ACC112 (cell line): ENCODE measurements around the gene TRMT10B.

Experiments
- H2AFZ ChIP-seq: fragments of 200-600 bp; sonication (generic); one replicate; pipeline ENCODE4 v1.6.0; 2017; ENCODE audit warnings: antibody characterized with exemption, low read length; ENCODE audit not compliant: unreplicated experiment
- H3K27ac ChIP-seq: fragments of 200-600 bp; sonication (generic); 2 replicates; pipeline ENCODE4 v1.5.1; 2014; ENCODE audit warnings: low read depth, mild to moderate bottlenecking, antibody characterized with exemption, low read length, moderate library complexity
- H3K27me3 ChIP-seq: fragments of 200-600 bp; sonication (generic); 2 replicates; pipeline ENCODE4 v1.6.1; 2014; ENCODE audit warnings: mild to moderate bottlenecking, antibody characterized with exemption, low read length, moderate library complexity, mixed read lengths; ENCODE audit not compliant: insufficient read depth
- H3K36me3 ChIP-seq: fragments of 200-600 bp; sonication (generic); 2 replicates; pipeline ENCODE4 v1.6.1; 2016; ENCODE audit warnings: mild to moderate bottlenecking, antibody characterized with exemption, low read length, moderate library complexity, mixed read lengths; ENCODE audit not compliant: insufficient read depth
- H3K4me1 ChIP-seq: fragments of 200-600 bp; sonication (generic); one replicate; pipeline ENCODE4 v1.6.1; 2016; ENCODE audit warnings: low read length, mixed read lengths; ENCODE audit not compliant: insufficient read depth, unreplicated experiment, control insufficient read depth
- H3K4me3 ChIP-seq: fragments of 200-600 bp; sonication (generic); 2 replicates; pipeline ENCODE4 v1.5.1; 2014; ENCODE audit warnings: mild to moderate bottlenecking, low read depth, low read length
- H3K79me2 ChIP-seq: fragments of 200-600 bp; sonication (generic); one replicate; pipeline ENCODE4 v1.6.0; 2016; ENCODE audit warnings: low read length; ENCODE audit not compliant: control insufficient read depth, unreplicated experiment, insufficient read depth

TRMT10B gene

GRCh38 chr9:37753489-37754190 is at the start of gene TRMT10B:
Gene TRMT10B, plus strand, starts transcription at chr9:37753805. Its CDS starts 8,127 bp downstream, at chr9:37761932.
- H3K4me3 ChIP-seq = peak within 1 kb of the TSS; percentile 99
- H3K27me3 ChIP-seq = no peaks in the 10 kb centered on the region
- no peaks in the 10 kb centered on the region for H3K36me3 ChIP-seq
- H3K4me1 ChIP-seq = peaks cover 7% of the 10 kb centered on the region
- peak within 1 kb of the TSS; percentile 98 for H2AFZ ChIP-seq
- H3K27ac ChIP-seq = peak within 1 kb of the TSS; percentile 38; the same call in 1 of the 2 replicates
- peaks cover 19% of the 10 kb centered on the region for H3K79me2 ChIP-seq

- no peaks in the 10 kb centered on the region for H3K36me3 ChIP-seq
- H3K79me2 ChIP-seq = no peaks in the 10 kb centered on the region
- peaks cover 90% of the 10 kb centered on the region for H3K27me3 ChIP-seq
- no peak overlapping the region for H3K27ac ChIP-seq
- no peak overlapping the region for H3K4me3 ChIP-seq
- H3K4me1 ChIP-seq = no peaks in the 10 kb centered on the region
- no peak overlapping the region for H2AFZ ChIP-seq
Observed at GRCh38 chr9:37705787-37706186, 47.8 kb upstream of the TRMT10B start.

GRCh38 chr9:37706290-37706689 is 47.3 kb upstream of the TRMT10B start:
- Histone ChIP-seq H3K27me3 (peaks cover 87% of the 10 kb centered on the region), H3K4me3 (no peak overlapping the region), H3K27ac (no peak overlapping the region), H2AFZ (no peak overlapping the region), H3K4me1 (no peaks in the 10 kb centered on the region), H3K36me3 (no peaks in the 10 kb centered on the region), H3K79me2 (no peaks in the 10 kb centered on the region)

- Histone ChIP-seq H3K36me3 (no peaks in the 10 kb centered on the region), H2AFZ (no peak overlapping the region), H3K79me2 (no peaks in the 10 kb centered on the region), H3K4me1 (no peaks in the 10 kb centered on the region), H3K4me3 (no peak overlapping the region), H3K27me3 (peaks cover 76% of the 10 kb centered on the region), H3K27ac (no peak overlapping the region)
Observed at GRCh38 chr9:37707748-37708147, 45.9 kb upstream of the TRMT10B start.

GRCh38 chr9:37710046-37710445 is 43.6 kb upstream of the TRMT10B start:
- Histone ChIP-seq H3K27me3 (peaks cover 67% of the 10 kb centered on the region), H2AFZ (no peak overlapping the region), H3K4me3 (no peak overlapping the region), H3K36me3 (no peaks in the 10 kb centered on the region), H3K27ac (no peak overlapping the region), H3K4me1 (no peaks in the 10 kb centered on the region), H3K79me2 (no peaks in the 10 kb centered on the region)

GRCh38 chr9:37715260-37715659 is 38.3 kb upstream of the TRMT10B start:
- Histone ChIP-seq H3K79me2 (no peaks in the 10 kb centered on the region), H3K4me3 (no peak overlapping the region), H3K27me3 (peaks cover 64% of the 10 kb centered on the region), H3K36me3 (no peaks in the 10 kb centered on the region), H3K4me1 (no peaks in the 10 kb centered on the region), H2AFZ (no peak overlapping the region), H3K27ac (no peak overlapping the region)

GRCh38 chr9:37715991-37716505 is 37.6 kb upstream of the TRMT10B start:
- peaks cover 66% of the 10 kb centered on the region for H3K27me3 ChIP-seq
- no peak overlapping the region for H2AFZ ChIP-seq
- H3K4me3 ChIP-seq = no peak overlapping the region
- no peaks in the 10 kb centered on the region for H3K36me3 ChIP-seq
- H3K27ac ChIP-seq = no peak overlapping the region
- no peaks in the 10 kb centered on the region for H3K4me1 ChIP-seq
- H3K79me2 ChIP-seq = no peaks in the 10 kb centered on the region

GRCh38 chr9:37719526-37719925 is 34.1 kb upstream of the TRMT10B start:
- Histone ChIP-seq H3K36me3 (no peaks in the 10 kb centered on the region), H3K27me3 (peaks cover 73% of the 10 kb centered on the region), H2AFZ (no peak overlapping the region)

GRCh38 chr9:37727013-37727412 is 26.6 kb upstream of the TRMT10B start:
- Histone ChIP-seq H3K79me2 (no peaks in the 10 kb centered on the region), H3K4me3 (no peak overlapping the region), H3K27ac (no peak overlapping the region), H3K36me3 (no peaks in the 10 kb centered on the region), H3K27me3 (peaks cover 67% of the 10 kb centered on the region), H2AFZ (no peak overlapping the region), H3K4me1 (no peaks in the 10 kb centered on the region)

More at GRCh38 chr9:37719526-37719925, 34.1 kb upstream of the TRMT10B start:
- Histone ChIP-seq H3K79me2 (no peaks in the 10 kb centered on the region), H3K4me1 (no peaks in the 10 kb centered on the region), H3K27ac (no peak overlapping the region), H3K4me3 (no peak overlapping the region)

- H3K4me3 ChIP-seq = no peak overlapping the region
- no peaks in the 10 kb centered on the region for H3K4me1 ChIP-seq
- peaks cover 79% of the 10 kb centered on the region for H3K27me3 ChIP-seq
- no peaks in the 10 kb centered on the region for H3K36me3 ChIP-seq
- H3K79me2 ChIP-seq = no peaks in the 10 kb centered on the region
- no peak overlapping the region for H2AFZ ChIP-seq
- H3K27ac ChIP-seq = no peak overlapping the region
Observed at GRCh38 chr9:37729499-37729898, 24.1 kb upstream of the TRMT10B start.

GRCh38 chr9:37730256-37730655 is 23.3 kb upstream of the TRMT10B start:
- Histone ChIP-seq H3K27ac (no peak overlapping the region), H3K27me3 (peaks cover 79% of the 10 kb centered on the region), H2AFZ (no peak overlapping the region), H3K4me1 (no peaks in the 10 kb centered on the region), H3K4me3 (no peak overlapping the region), H3K79me2 (no peaks in the 10 kb centered on the region), H3K36me3 (no peaks in the 10 kb centered on the region)
